NCI-H2196 treated with DMSO at 0.1 percent for 48 hours (cell line): ENCODE data around the gene S1PR4.
"Not testable (repeated sequence)": the region's sequence is repeated elsewhere in the genome, so short reads cannot be mapped to it uniquely, and the experiment has no call there.

Experiments
- DNase-seq: peaks from one replicate; lab custom pipeline; 2025; ENCODE audit not compliant: unreplicated experiment; lab: John Stamatoyannopoulos, UW

Gene S1PR4

GRCh38 chr19:3176715-3177501 is 1.7 kb upstream of the S1PR4 start:
- no peak for DNase-seq

GRCh38 chr19:3178973-3179738 is 587 bp downstream of the S1PR4 start:
- no peak for DNase-seq

GRCh38 chr19:3179739-3180293 is 1.2 kb downstream of the S1PR4 start:
- no peak for DNase-seq

GRCh38 chr19:3183721-3184641 is 5.4 kb downstream of the S1PR4 start:
- DNase-seq = no peak

GRCh38 chr19:3184847-3185460 is 6.4 kb downstream of the S1PR4 start:
- DNase-seq = peak; percentile 64

- DNase-seq = peak; percentile 93
Observed at GRCh38 chr19:3185461-3186159, 7.0 kb downstream of the S1PR4 start, which contains the start of gene NCLN. TSS of gene NCLN (plus strand) at chr19:3185930. CDS start at chr19:3186031, 101 bp downstream.

GRCh38 chr19:3186160-3186688 is 7.7 kb downstream of the S1PR4 start:
- no peak for DNase-seq

- no peak for DNase-seq
Observed at GRCh38 chr19:3186891-3187661, 8.5 kb downstream of the S1PR4 start.

GRCh38 chr19:3187662-3188511 is 9.3 kb downstream of the S1PR4 start:
- no peak for DNase-seq

GRCh38 chr19:3188627-3189596 is 10.3 kb downstream of the S1PR4 start:
- DNase-seq = no peak

- no peak for DNase-seq
Observed at GRCh38 chr19:3189702-3190469, 11.3 kb downstream of the S1PR4 start.

GRCh38 chr19:3190470-3190770 is 11.9 kb downstream of the S1PR4 start:
- DNase-seq = no peak

- DNase-seq = no peak
Observed at GRCh38 chr19:3190921-3191805, 12.6 kb downstream of the S1PR4 start.

GRCh38 chr19:3191806-3192104 is 13.2 kb downstream of the S1PR4 start:
- not testable (repeated sequence) for DNase-seq

GRCh38 chr19:3192228-3192635 is 13.7 kb downstream of the S1PR4 start:
- no peak for DNase-seq
